ENCODE data around the gene B4GALT3.

DNA sequence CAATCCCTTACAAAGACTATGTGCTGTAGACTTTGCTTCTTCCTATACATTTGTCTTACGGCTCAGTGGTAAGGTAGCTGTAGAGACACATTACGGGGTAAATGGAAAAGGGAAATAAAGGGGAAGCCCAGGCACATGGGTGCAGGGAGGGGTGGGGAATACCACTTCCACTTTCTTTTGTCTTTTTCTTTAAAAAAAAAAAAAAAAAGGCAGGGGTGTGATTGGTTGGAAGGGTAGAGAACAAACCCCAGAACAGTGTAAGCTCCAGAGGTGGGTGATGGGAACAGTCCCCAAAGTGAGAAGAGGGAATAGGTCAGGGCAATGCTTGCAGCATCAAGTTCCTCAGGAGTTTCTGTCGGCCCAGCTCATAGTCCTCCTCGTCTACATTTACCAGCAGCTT, 55.5 kb downstream of the B4GALT3 start:
- TF ChIP-seq, protein P1, sequence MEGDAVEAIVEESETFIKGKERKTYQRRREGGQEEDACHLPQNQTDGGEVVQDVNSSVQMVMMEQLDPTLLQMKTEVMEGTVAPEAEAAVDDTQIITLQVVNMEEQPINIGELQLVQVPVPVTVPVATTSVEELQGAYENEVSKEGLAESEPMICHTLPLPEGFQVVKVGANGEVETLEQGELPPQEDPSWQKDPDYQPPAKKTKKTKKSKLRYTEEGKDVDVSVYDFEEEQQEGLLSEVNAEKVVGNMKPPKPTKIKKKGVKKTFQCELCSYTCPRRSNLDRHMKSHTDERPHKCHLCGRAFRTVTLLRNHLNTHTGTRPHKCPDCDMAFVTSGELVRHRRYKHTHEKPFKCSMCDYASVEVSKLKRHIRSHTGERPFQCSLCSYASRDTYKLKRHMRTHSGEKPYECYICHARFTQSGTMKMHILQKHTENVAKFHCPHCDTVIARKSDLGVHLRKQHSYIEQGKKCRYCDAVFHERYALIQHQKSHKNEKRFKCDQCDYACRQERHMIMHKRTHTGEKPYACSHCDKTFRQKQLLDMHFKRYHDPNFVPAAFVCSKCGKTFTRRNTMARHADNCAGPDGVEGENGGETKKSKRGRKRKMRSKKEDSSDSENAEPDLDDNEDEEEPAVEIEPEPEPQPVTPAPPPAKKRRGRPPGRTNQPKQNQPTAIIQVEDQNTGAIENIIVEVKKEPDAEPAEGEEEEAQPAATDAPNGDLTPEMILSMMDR (IDR thresholded peaks at IDR 0.05), result no peak
- TF ChIP-seq POLR2A (IDR thresholded peaks at IDR 0.05), result no peak
